H1 (cell line): ENCODE data around the gene CTPS1. TPM values are rescaled to one million over a fixed set of nuclear protein-coding genes. Genes with fewer than 3 reads are reported as not detected.

Experiments used
- CTCF ChIA-PET: fragments of 300-600 bp; sonication (Branson Sonifier 250); formaldehyde crosslinking; loops from one replicate; lab custom pipeline; 2021; ENCODE audit not compliant: partially characterized antibody; lab: Charles Lee
- POLR2A ChIA-PET: fragments of 300-600 bp; sonication (Branson Sonifier 250); formaldehyde crosslinking; loops from one replicate; lab custom pipeline; 2021; ENCODE audit warnings: inconsistent platforms; ENCODE audit not compliant: partially characterized antibody; lab: Charles Lee
- DNase-seq, 2 experiments: peaks; one replicate each; pipeline versions ENCODE4 v3.0.0 to v3.0.0-alpha.2; 2010 to 2022; ENCODE audit warnings: low spot score in 2 of 2, low read depth in 1 of 2, mixed read lengths in 1 of 2
- FAIRE-seq: peaks from 2 replicates; lab custom pipeline; 2011; peaks lifted over from hg19 to GRCh38; lab: Jason Lieb, UNC
- H2AFZ ChIP-seq: 2 replicates; pipeline ENCODE4 v1.8.1; 2012; ENCODE audit warnings: low read length, inconsistent platforms
- H2AK5ac ChIP-seq: 2 replicates; pipeline ENCODE4 v1.6.1; 2013; ENCODE audit warnings: low read depth, low read length
- H2BK120ac ChIP-seq: replicated peaks from 2 replicates; pipeline ENCODE3; 2013; ENCODE audit warnings: low read depth, low read length, inconsistent platforms
- H2BK12ac ChIP-seq: 2 replicates; pipeline ENCODE4 v1.6.1; 2013; ENCODE audit warnings: low read depth, low read length
- H2BK15ac ChIP-seq: 2 replicates; pipeline ENCODE4 v1.6.1; 2013; ENCODE audit warnings: low read length
- H2BK20ac ChIP-seq: 2 replicates; pipeline ENCODE4 v1.6.1; 2013; ENCODE audit warnings: low read length
- H2BK5ac ChIP-seq: 2 replicates; pipeline ENCODE4 v1.6.1; 2013; ENCODE audit warnings: low read depth, low read length
- H3K14ac ChIP-seq: 2 replicates; pipeline ENCODE4 v1.6.1; 2013; ENCODE audit warnings: inconsistent platforms; ENCODE audit not compliant: insufficient read length
- H3K18ac ChIP-seq: 2 replicates; pipeline ENCODE4 v1.6.1; 2013; ENCODE audit warnings: low read length; ENCODE audit errors: extremely low read depth
- H3K23ac ChIP-seq: 2 replicates; pipeline ENCODE4 v1.6.1; 2013; ENCODE audit warnings: inconsistent platforms; ENCODE audit not compliant: insufficient read length
- H3K23me2 ChIP-seq: 2 replicates; pipeline ENCODE4 v1.6.1; 2013; ENCODE audit warnings: low read depth, low read length
- H3K27ac ChIP-seq: 2 replicates; pipeline ENCODE4 v1.6.1; 2011; ENCODE audit warnings: low read depth, low read length, inconsistent platforms
- H3K27me3 ChIP-seq, 4 experiments: replicated peaks in 1 of 4; 1 replicate in 1 of 4; 2 replicates in 3 of 4; pipeline versions ENCODE4 v1.6.1 to v1.8.1; 2011 to 2013; ENCODE audit warnings: low read length in 3 of 4, mild to moderate bottlenecking in 3 of 4, inconsistent platforms in 2 of 4, mixed read lengths in 2 of 4, moderate library complexity in 1 of 4; ENCODE audit not compliant: control insufficient read depth in 3 of 4, insufficient read depth in 3 of 4; ENCODE audit errors: extremely low read depth in 1 of 4
- H3K36me3 ChIP-seq, 4 experiments: 2 replicates each; pipeline versions ENCODE4 v1.6.1 to v1.8.1; 2011 to 2013; ENCODE audit warnings: mild to moderate bottlenecking in 4 of 4, low read length in 3 of 4, moderate library complexity in 2 of 4, control low read depth in 1 of 4, inconsistent platforms in 1 of 4; ENCODE audit not compliant: insufficient read depth in 4 of 4, control insufficient read depth in 2 of 4
- H3K4ac ChIP-seq: replicated peaks from 2 replicates; pipeline ENCODE3; 2013; ENCODE audit warnings: low read length, low read depth, mixed read lengths, inconsistent platforms; ENCODE audit not compliant: insufficient read length
- H3K4me1 ChIP-seq, 4 experiments: replicated peaks in 1 of 4; 1 replicate in 1 of 4; 2 replicates in 3 of 4; pipeline versions ENCODE4 v1.6.1 to v1.8.1; 2011 to 2013; ENCODE audit warnings: low read length in 3 of 4, inconsistent platforms in 2 of 4, mixed read lengths in 1 of 4; ENCODE audit not compliant: insufficient read depth in 4 of 4, control insufficient read depth in 3 of 4
- H3K4me2 ChIP-seq, 2 experiments: 2 replicates each; pipeline versions ENCODE4 v1.6.1 to v1.8.1; 2011 to 2013; ENCODE audit warnings: low read depth in 2 of 2, low read length in 2 of 2, control low read depth in 1 of 2, inconsistent platforms in 1 of 2, mild to moderate bottlenecking in 1 of 2; ENCODE audit not compliant: insufficient read depth in 1 of 2
- H3K4me3 ChIP-seq, 4 experiments: fragments of 200-600, 300-600 bp in 1 of 4; sonication (generic), shearing (Covaris generic), sonication (Bioruptor Twin) in 1 of 4; 2 replicates each; pipeline versions ENCODE4 v1.5.1 to v1.8.1; 2011 to 2016; ENCODE audit warnings: low read length in 4 of 4, low read depth in 3 of 4, control low read depth in 2 of 4, inconsistent platforms in 2 of 4, mild to moderate bottlenecking in 2 of 4, mixed read lengths in 1 of 4, moderate library complexity in 1 of 4; ENCODE audit not compliant: insufficient read depth in 2 of 4; ENCODE audit errors: extremely low read depth in 1 of 4
- H3K56ac ChIP-seq: replicated peaks from 2 replicates; pipeline ENCODE3; 2013; ENCODE audit warnings: low read depth, mild to moderate bottlenecking, mixed read lengths, low read length, inconsistent platforms; ENCODE audit not compliant: insufficient read length
- H3K79me1 ChIP-seq: 2 replicates; pipeline ENCODE4 v1.6.1; 2013; ENCODE audit warnings: low read depth, low read length, control low read depth
- H3K79me2 ChIP-seq, 2 experiments: 2 replicates each; pipeline versions ENCODE4 v1.6.1 to v1.8.1; 2012 to 2013; ENCODE audit warnings: low read length in 2 of 2, mild to moderate bottlenecking in 2 of 2, inconsistent platforms in 1 of 2; ENCODE audit not compliant: insufficient read depth in 2 of 2, control insufficient read depth in 1 of 2
- H3K9ac ChIP-seq, 4 experiments: replicated peaks in 1 of 4; 1 replicate in 1 of 4; 2 replicates in 3 of 4; pipeline versions ENCODE4 v1.6.1 to v1.8.1; 2011 to 2013; ENCODE audit warnings: low read depth in 3 of 4, low read length in 3 of 4, control low read depth in 2 of 4, mild to moderate bottlenecking in 2 of 4, moderate library complexity in 2 of 4, inconsistent platforms in 1 of 4; ENCODE audit errors: extremely low read depth in 1 of 4
- H3K9me3 ChIP-seq, 2 experiments: 2 replicates each; pipeline versions ENCODE4 v1.6.1 to v1.8.1; 2012 to 2013; ENCODE audit warnings: mild to moderate bottlenecking in 2 of 2, moderate library complexity in 2 of 2, control low read depth in 1 of 2, inconsistent platforms in 1 of 2, low read depth in 1 of 2, low read length in 1 of 2, mixed read lengths in 1 of 2; ENCODE audit not compliant: insufficient read depth in 2 of 2
- H4K20me1 ChIP-seq, 2 experiments: replicated peaks in 1 of 2; 2 replicates each; pipeline versions ENCODE3 to v1.8.1; 2011 to 2013; ENCODE audit warnings: inconsistent platforms in 2 of 2, low read length in 2 of 2, mild to moderate bottlenecking in 1 of 2; ENCODE audit not compliant: insufficient read depth in 2 of 2, control insufficient read depth in 1 of 2
- H4K5ac ChIP-seq: 2 replicates; pipeline ENCODE4 v1.6.1; 2013; ENCODE audit warnings: low read length, low read depth, mixed read lengths, inconsistent platforms; ENCODE audit not compliant: insufficient read length
- H4K8ac ChIP-seq: 2 replicates; pipeline ENCODE4 v1.8.0; 2013; ENCODE audit warnings: mild to moderate bottlenecking, moderate library complexity, low read length, inconsistent platforms; ENCODE audit not compliant: insufficient read depth; ENCODE audit errors: extremely low read depth
- H4K91ac ChIP-seq: replicated peaks from 2 replicates; pipeline ENCODE3; 2013; ENCODE audit warnings: low read length, mixed read lengths, inconsistent platforms; ENCODE audit not compliant: insufficient read length
- ASH2L ChIP-seq: fragments of 200-600, 300-600 bp; sonication (generic); IDR thresholded peaks from one replicate; pipeline ENCODE4 v1.7.1; 2017; ENCODE audit warnings: low read length
- CHD2 ChIP-seq: IDR thresholded peaks from 2 replicates; pipeline ENCODE4 v1.6.1; 2012; ENCODE audit warnings: low read length, improper control_type of control experiment
- EP300 ChIP-seq, 2 experiments: IDR thresholded peaks; 1 replicate in 1 of 2; 2 replicates in 1 of 2; pipeline ENCODE4 v1.6.1; 2011 to 2012; ENCODE audit warnings: low read depth in 2 of 2, low read length in 2 of 2, mild to moderate bottlenecking in 2 of 2, borderline replicate concordance in 1 of 2, inconsistent platforms in 1 of 2, moderate library complexity in 1 of 2
- GABPA ChIP-seq: IDR thresholded peaks from 2 replicates; pipeline ENCODE4 v1.6.1; 2011; ENCODE audit warnings: mild to moderate bottlenecking, low read length, moderate library complexity, borderline replicate concordance; ENCODE audit not compliant: insufficient read depth
- GTF2F1 ChIP-seq: IDR thresholded peaks from 2 replicates; pipeline ENCODE4 v1.6.1; 2012; ENCODE audit warnings: low read depth, low read length, improper control_type of control experiment, borderline replicate concordance
- HDAC2 ChIP-seq, 2 experiments: fragments of 300-600 bp in 1 of 2; sonication (generic) in 1 of 2; IDR thresholded peaks; 2 replicates each; pipeline ENCODE4 v1.6.1; 2011 to 2012; ENCODE audit warnings: low read depth in 2 of 2, low read length in 2 of 2, mild to moderate bottlenecking in 2 of 2, moderate library complexity in 2 of 2, borderline replicate concordance in 1 of 2, inconsistent platforms in 1 of 2
- JUND ChIP-seq: IDR thresholded peaks from 2 replicates; pipeline ENCODE4 v1.6.1; 2011; ENCODE audit warnings: mild to moderate bottlenecking, improper control_type of control experiment, low read length
- PHF8 ChIP-seq: fragments of 200-600 bp; sonication (generic); conservative IDR thresholded peaks from 2 replicates; pipeline ENCODE4 v1.7.1; 2012; ENCODE audit warnings: low read depth, mild to moderate bottlenecking, inconsistent platforms, low read length, moderate library complexity
- RBBP5 ChIP-seq: IDR thresholded peaks from 2 replicates; pipeline ENCODE4 v1.7.1; 2012; ENCODE audit warnings: low read depth, mild to moderate bottlenecking, inconsistent platforms, low read length, moderate library complexity, borderline replicate concordance
- SIN3A ChIP-seq, 2 experiments: IDR thresholded peaks in 1 of 2; conservative IDR thresholded peaks in 1 of 2; 2 replicates each; pipeline ENCODE4 v1.6.1; 2011 to 2012; ENCODE audit warnings: low read length in 2 of 2, improper control_type of control experiment in 1 of 2, low read depth in 1 of 2, mild to moderate bottlenecking in 1 of 2
- TEAD4 ChIP-seq: IDR thresholded peaks from 2 replicates; pipeline ENCODE4 v1.6.1; 2012; ENCODE audit warnings: low read depth, low read length, inconsistent platforms, mixed read lengths
- WGBS, 2 experiments: shearing (Covaris generic) in 1 of 2; methylation state at CpG; one replicate each; pipeline versions ENCODE4 v1.1.6 to v1.1.7; 2013 to 2015; ENCODE audit warnings: low lambda C conversion rate in 2 of 2, mixed read lengths in 2 of 2, inconsistent platforms in 1 of 2, low coverage in 1 of 2, missing lambda C conversion rate in 1 of 2; ENCODE audit not compliant: insufficient replicate concordance in 2 of 2, insufficient coverage in 1 of 2, insufficient read length in 1 of 2; ENCODE audit errors: extremely low coverage in 1 of 2, missing lambda C conversion rate in 1 of 2; 5-methylcytosine and 5-hydroxymethylcytosine counted together
- polyA plus RNA-seq, 7 experiments: library from polyadenylated mRNA; depleted of rRNA in 3 of 7; stranded (reverse) in 5 of 7; unstranded in 2 of 7; fragments of >200 nt in 5 of 7; fragments of 200-250 nt in 2 of 7; gene quantifications; 1 replicate in 5 of 7; 2 replicates in 1 of 7; 4 replicates in 1 of 7; pipeline versions ENCODE4 v1.2.1 to v1.2.3, GENCODE V29; 2011 to 2013; ENCODE audit warnings: missing spikeins in 2 of 7, mixed read lengths in 2 of 7
- total RNA-seq: library from RNA; stranded (reverse); fragmentation: NEBNext Ultra II Directional; extraction: Animal tissue kit (Norgen Biotek cat#: 25700); gene quantifications from 2 replicates; pipeline ENCODE4 v1.2.1, GENCODE V29; 2021
- TF ChIP-seq, protein P1 (sequence below): IDR thresholded peaks from 2 replicates; pipeline ENCODE4 v1.6.1; 2011; ENCODE audit warnings: low read depth, mild to moderate bottlenecking, low read length; ENCODE audit not compliant: insufficient read depth

The CTPS1 gene
- total and polyA plus RNA-seq, 2 of the 8 experiments (the other 6 are each of a cell fraction or from before 2014, with no cell fraction given) = 35.5 to 103 TPM

- H3K4me3 ChIP-seq = no peak overlapping the region
- FAIRE-seq = no peak
- no peak overlapping the region for H3K4me2 ChIP-seq
- H4K8ac ChIP-seq = no peak overlapping the region
- no peak overlapping the region for H2BK120ac ChIP-seq
- H3K27me3 ChIP-seq = no peaks in the 10 kb centered on the region
- no peaks in the 10 kb centered on the region for H3K4me1 ChIP-seq
- H3K23me2 ChIP-seq = no peaks in the 10 kb centered on the region; the same call in 1 of the 2 replicates
- H2BK12ac ChIP-seq = no peak overlapping the region
- no peaks in the 10 kb centered on the region for H3K79me2 ChIP-seq
- peaks cover 0 to 6% (median 0%) of the 10 kb centered on the region in 4 experiments; a peak in 1 of 8 replicates for H3K36me3 ChIP-seq
- no peak overlapping the region for H3K4ac ChIP-seq
- H4K91ac ChIP-seq = no peak overlapping the region
- H3K79me1 ChIP-seq = no peaks in the 10 kb centered on the region
- 95% methylated on average over 3 of the region's 3 CpGs; no CpG with 5 or more reads in 1 of the 2 experiments for WGBS, 2 experiments
- no peak overlapping the region for H2BK20ac ChIP-seq
- ChIA-PET CTCF (no interaction called here), POLR2A (interaction anchor here (0.7 kb wide), 1 partner anchor 23 kb away, joined by 3 read pairs; no protein-coding TSS in a partner anchor)
- no peak overlapping the region for H4K5ac ChIP-seq
- DNase-seq = no peak
- no peak overlapping the region for H3K56ac ChIP-seq
- no peak overlapping the region for H2AFZ ChIP-seq
- H2BK15ac ChIP-seq = no peak overlapping the region
- no peak overlapping the region for H3K14ac ChIP-seq
- no peak overlapping the region for H3K23ac ChIP-seq
- H2BK5ac ChIP-seq = no peak overlapping the region
- no peak overlapping the region for H3K18ac ChIP-seq
- no peak overlapping the region for H2AK5ac ChIP-seq
- H4K20me1 ChIP-seq = peaks cover 2 to 3% of the 10 kb centered on the region in 2 experiments
- no peak overlapping the region for H3K27ac ChIP-seq
- H3K9me3 ChIP-seq = no peaks in the 10 kb centered on the region
- H3K9ac ChIP-seq = no peak overlapping the region
- TF ChIP-seq EP300 (IDR thresholded peaks at IDR 0.05; ENCODE audit: borderline replicate concordance in 1 of 2, low read depth in 2 of 2, low read length in 2 of 2) (no peak), GTF2F1 (no peak), ASH2L (no peak), HDAC2 (IDR thresholded peaks at IDR 0.05; ENCODE audit: borderline replicate concordance in 1 of 2, low read depth in 2 of 2, low read length in 2 of 2) (no peak), CHD2 (no peak), SIN3A (conservative IDR thresholded peaks at IDR 0.05 in 1 of 2, IDR thresholded peaks at IDR 0.05 in 1 of 2; ENCODE audit: low read depth in 1 of 2, low read length in 2 of 2) (no peak), TEAD4 (no peak), PHF8 (no peak), RBBP5 (no peak), GABPA (no peak), JUND (no peak)
- TF ChIP-seq, protein P1, sequence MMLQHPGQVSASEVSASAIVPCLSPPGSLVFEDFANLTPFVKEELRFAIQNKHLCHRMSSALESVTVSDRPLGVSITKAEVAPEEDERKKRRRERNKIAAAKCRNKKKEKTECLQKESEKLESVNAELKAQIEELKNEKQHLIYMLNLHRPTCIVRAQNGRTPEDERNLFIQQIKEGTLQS = no peak
Observed at GRCh38 chr1:41041614-41042270, 62.2 kb downstream of the CTPS1 start.
